ENCODE results near the gene PDZK1IP1.
A peak's percentile ranks its signal among the peaks of the same experiment; 100 is the strongest.
"Not testable (repeated sequence)": the region's sequence is repeated elsewhere in the genome, so short reads cannot be mapped to it uniquely, and the experiment has no call there.

Gene PDZK1IP1

GRCh38 chr1:47209725-47210325 is 20.0 kb upstream of the PDZK1IP1 start:
- no peaks in the 10 kb centered on the region for H3K27me3 ChIP-seq (replicated peaks in 2 of 5; ENCODE audit: control insufficient read depth in 4 of 5, insufficient read depth in 5 of 5, low read length in 4 of 5)
- no peaks in the 10 kb centered on the region for H3K9me3 ChIP-seq (ENCODE audit: control extremely low read depth in 1 of 5, control insufficient read depth in 4 of 5, insufficient read depth in 2 of 5, low read depth in 1 of 5, low read length in 4 of 5)
- H3K27ac ChIP-seq (ENCODE audit: insufficient read depth in 1 of 2, low read depth in 1 of 2, low read length in 2 of 2, poor library complexity in 1 of 2, severe bottlenecking in 2 of 2): peak overlapping the region in 1 of 2 experiments; percentile 46
- 60% methylated on average over 1 of the region's 3 CpGs for WGBS (ENCODE audit: insufficient coverage)
- ChIA-PET CTCF (interaction anchor here (0.7 to 6.5 kb wide), 6 partner anchors 12 to 52 kb away, joined by 3 to 55 read pairs (median 22); no protein-coding TSS in a partner anchor), POLR2A (interaction anchor here (1.0 kb wide), 1 partner anchor 18 kb away, joined by 3 read pairs; no protein-coding TSS in a partner anchor)
- peak overlapping the region in 1 of 7 experiments; percentile 17 for H3K4me3 ChIP-seq (ENCODE audit: control insufficient read depth in 1 of 7, extremely low read depth in 1 of 7, insufficient read depth in 4 of 7, low read depth in 2 of 7, low read length in 6 of 7)
- peaks cover 6 to 59% (median 49%) of the 10 kb centered on the region in 4 experiments for H3K4me1 ChIP-seq (ENCODE audit: control extremely low read depth in 1 of 4, control insufficient read depth in 4 of 4, insufficient read depth in 4 of 4, low read length in 3 of 4)
- peak in 1 of 3 donors; percentile 52 for DNase-seq
- H3K36me3 ChIP-seq (ENCODE audit: control insufficient read depth in 4 of 4, insufficient read depth in 4 of 4, low read length in 3 of 4): no peaks in the 10 kb centered on the region

DNA sequence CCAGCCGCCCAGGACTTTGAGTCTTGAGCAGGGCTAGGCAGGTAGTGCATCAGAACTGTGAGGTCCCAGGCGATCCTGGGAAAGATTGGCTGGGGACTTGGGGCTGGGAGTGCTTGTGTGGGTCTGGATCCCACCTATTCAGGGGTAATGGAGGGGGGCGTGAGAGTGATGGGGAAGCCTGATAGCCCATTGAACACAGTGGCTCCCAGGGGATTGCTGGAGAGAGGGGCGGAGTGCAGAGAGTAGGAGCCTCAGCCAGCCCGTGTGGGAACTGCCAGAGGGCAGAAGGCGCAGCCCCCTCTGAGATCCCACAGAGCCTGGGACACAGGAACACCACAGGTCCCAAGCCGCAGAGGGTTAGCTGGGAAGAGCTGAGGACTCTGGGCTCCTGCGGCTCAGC is 19.3 kb upstream of the PDZK1IP1 start:
- H3K27ac ChIP-seq (ENCODE audit: insufficient read depth in 1 of 2, low read depth in 1 of 2, low read length in 2 of 2, poor library complexity in 1 of 2, severe bottlenecking in 2 of 2): no peak overlapping the region
- no peaks in the 10 kb centered on the region for H3K9me3 ChIP-seq (ENCODE audit: control extremely low read depth in 1 of 5, control insufficient read depth in 4 of 5, insufficient read depth in 2 of 5, low read depth in 1 of 5, low read length in 4 of 5)
- H3K36me3 ChIP-seq (ENCODE audit: control insufficient read depth in 4 of 4, insufficient read depth in 4 of 4, low read length in 3 of 4): no peaks in the 10 kb centered on the region
- ChIA-PET POLR2A (no interaction called here), CTCF (interaction anchor here (1.3 to 6.5 kb wide), 4 partner anchors 12 to 26 kb away, joined by 3 to 55 read pairs (median 24); no protein-coding TSS in a partner anchor)
- DNase-seq: no peak
- peaks cover 6 to 55% (median 42%) of the 10 kb centered on the region in 4 experiments for H3K4me1 ChIP-seq (ENCODE audit: control extremely low read depth in 1 of 4, control insufficient read depth in 4 of 4, insufficient read depth in 4 of 4, low read length in 3 of 4)
- no peaks in the 10 kb centered on the region for H3K27me3 ChIP-seq (replicated peaks in 2 of 5; ENCODE audit: control insufficient read depth in 4 of 5, insufficient read depth in 5 of 5, low read length in 4 of 5)
- WGBS (ENCODE audit: insufficient coverage): 94% methylated on average over 6 of the region's 8 CpGs
- H3K4me3 ChIP-seq (ENCODE audit: control insufficient read depth in 1 of 7, extremely low read depth in 1 of 7, insufficient read depth in 4 of 7, low read depth in 2 of 7, low read length in 6 of 7): no peak overlapping the region

DNA sequence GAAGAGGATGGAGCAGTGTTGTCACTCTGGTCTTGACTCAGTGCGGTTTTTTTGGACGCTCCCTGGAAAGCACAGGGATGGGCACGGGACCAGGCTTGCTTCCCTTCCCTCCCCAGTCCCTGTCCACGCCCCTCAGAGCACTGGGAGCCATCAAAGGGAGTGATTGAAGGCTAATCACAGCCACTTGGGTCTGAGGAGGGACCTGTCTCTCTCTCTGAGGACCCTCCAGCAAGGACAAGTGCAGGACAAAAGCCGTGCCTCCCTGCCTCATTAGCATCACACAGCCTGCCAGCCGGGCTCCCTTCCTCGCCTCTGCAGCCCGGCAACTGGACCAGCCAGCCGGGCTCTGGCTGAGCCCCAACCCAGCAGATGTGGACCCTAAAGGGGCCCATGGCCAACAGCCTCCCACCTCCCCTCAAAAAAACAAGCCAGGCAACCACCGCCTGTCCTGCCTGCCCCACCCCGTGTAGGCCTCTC is 18.6 kb upstream of the PDZK1IP1 start:
- WGBS (ENCODE audit: insufficient coverage): 98% methylated on average over 4 of the region's 11 CpGs
- DNase-seq: no peak
- CTCF ChIA-PET: interaction anchor here (0.8 to 6.5 kb wide), 4 partner anchors 12 to 54 kb away, joined by 3 to 55 read pairs (median 4); no protein-coding TSS in a partner anchor
- peaks cover 6 to 48% (median 38%) of the 10 kb centered on the region in 4 experiments for H3K4me1 ChIP-seq (ENCODE audit: control extremely low read depth in 1 of 4, control insufficient read depth in 4 of 4, insufficient read depth in 4 of 4, low read length in 3 of 4)
- no peaks in the 10 kb centered on the region for H3K27me3 ChIP-seq (replicated peaks in 2 of 5; ENCODE audit: control insufficient read depth in 4 of 5, insufficient read depth in 5 of 5, low read length in 4 of 5)
- POLR2A ChIA-PET: no interaction called here
- H3K4me3 ChIP-seq (ENCODE audit: control insufficient read depth in 1 of 7, extremely low read depth in 1 of 7, insufficient read depth in 4 of 7, low read depth in 2 of 7, low read length in 6 of 7): no peak overlapping the region
- no peaks in the 10 kb centered on the region for H3K36me3 ChIP-seq (ENCODE audit: control insufficient read depth in 4 of 4, insufficient read depth in 4 of 4, low read length in 3 of 4)
- H3K9me3 ChIP-seq (ENCODE audit: control extremely low read depth in 1 of 5, control insufficient read depth in 4 of 5, insufficient read depth in 2 of 5, low read depth in 1 of 5, low read length in 4 of 5): no peaks in the 10 kb centered on the region
- H3K27ac ChIP-seq (ENCODE audit: insufficient read depth in 1 of 2, low read depth in 1 of 2, low read length in 2 of 2, poor library complexity in 1 of 2, severe bottlenecking in 2 of 2): no peak overlapping the region

DNA sequence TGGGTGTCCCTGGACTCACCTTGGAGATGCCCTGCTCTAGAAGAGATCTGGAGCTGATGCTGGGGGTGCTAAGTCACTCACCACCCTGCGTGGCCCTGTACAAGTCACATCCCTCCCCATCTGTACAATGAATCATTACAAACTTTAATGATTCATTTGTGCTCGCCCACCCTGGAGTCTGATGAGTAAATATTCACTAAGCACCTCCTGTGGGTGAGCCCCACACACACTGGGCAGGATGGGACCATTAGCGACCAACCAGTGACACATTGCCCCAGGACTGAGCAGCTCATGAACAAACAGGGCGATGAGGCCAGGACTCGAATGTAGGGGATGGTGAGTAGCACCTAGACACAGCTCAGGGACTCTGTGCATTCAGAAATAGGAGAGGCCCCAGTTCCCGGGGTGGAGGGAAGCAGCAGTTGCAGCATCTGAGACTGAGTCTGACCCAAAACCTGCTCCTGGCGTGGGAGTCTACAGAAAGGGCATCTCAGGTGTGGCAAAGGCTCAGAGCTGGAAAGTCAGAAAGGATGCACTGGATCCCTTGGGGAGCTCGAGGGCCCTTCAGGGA is 18.1 kb upstream of the PDZK1IP1 start:
- POLR2A ChIA-PET: interaction anchor here (0.6 kb wide), 1 partner anchor 46 kb away, joined by 3 read pairs; no protein-coding TSS in a partner anchor

GRCh38 chr1:47205918-47206317 is 16.1 kb upstream of the PDZK1IP1 start:
- POLR2A ChIA-PET: interaction anchor here (1.0 kb wide), 1 partner anchor 57 kb away, joined by 3 read pairs; no protein-coding TSS in a partner anchor
- 100% methylated on average over 3 of the region's 5 CpGs for WGBS (ENCODE audit: insufficient coverage)
- DNase-seq: no peak
- Histone ChIP-seq H3K36me3 (ENCODE audit: control insufficient read depth in 4 of 4, insufficient read depth in 4 of 4, low read length in 3 of 4) (no peaks in the 10 kb centered on the region), H3K4me1 (ENCODE audit: control extremely low read depth in 1 of 4, control insufficient read depth in 4 of 4, insufficient read depth in 4 of 4, low read length in 3 of 4) (peaks cover 4 to 33% (median 16%) of the 10 kb centered on the region in 4 experiments), H3K27me3 (replicated peaks in 2 of 5; ENCODE audit: control insufficient read depth in 4 of 5, insufficient read depth in 5 of 5, low read length in 4 of 5) (no peaks in the 10 kb centered on the region), H3K27ac (ENCODE audit: insufficient read depth in 1 of 2, low read depth in 1 of 2, low read length in 2 of 2, poor library complexity in 1 of 2, severe bottlenecking in 2 of 2) (no peak overlapping the region), H3K9me3 (ENCODE audit: control extremely low read depth in 1 of 5, control insufficient read depth in 4 of 5, insufficient read depth in 2 of 5, low read depth in 1 of 5, low read length in 4 of 5) (no peaks in the 10 kb centered on the region), H3K4me3 (ENCODE audit: control insufficient read depth in 1 of 7, extremely low read depth in 1 of 7, insufficient read depth in 4 of 7, low read depth in 2 of 7, low read length in 6 of 7) (no peak overlapping the region)
- CTCF ChIA-PET: interaction anchor here (1.3 to 5.4 kb wide), 4 partner anchors 12 to 57 kb away, joined by 3 to 35 read pairs (median 4); no protein-coding TSS in a partner anchor

More for the DNA sequence above, 18.1 kb upstream of the PDZK1IP1 start:
- peaks cover 4 to 47% (median 33%) of the 10 kb centered on the region in 4 experiments for H3K4me1 ChIP-seq (ENCODE audit: control extremely low read depth in 1 of 4, control insufficient read depth in 4 of 4, insufficient read depth in 4 of 4, low read length in 3 of 4)
- no peaks in the 10 kb centered on the region for H3K9me3 ChIP-seq (ENCODE audit: control extremely low read depth in 1 of 5, control insufficient read depth in 4 of 5, insufficient read depth in 2 of 5, low read depth in 1 of 5, low read length in 4 of 5)
- H3K27ac ChIP-seq (ENCODE audit: insufficient read depth in 1 of 2, low read depth in 1 of 2, low read length in 2 of 2, poor library complexity in 1 of 2, severe bottlenecking in 2 of 2): no peak overlapping the region
- 92% methylated on average over 7 of the region's 8 CpGs for WGBS (ENCODE audit: insufficient coverage)
- no peak for DNase-seq
- H3K27me3 ChIP-seq (replicated peaks in 2 of 5; ENCODE audit: control insufficient read depth in 4 of 5, insufficient read depth in 5 of 5, low read length in 4 of 5): no peaks in the 10 kb centered on the region
- H3K36me3 ChIP-seq (ENCODE audit: control insufficient read depth in 4 of 4, insufficient read depth in 4 of 4, low read length in 3 of 4): no peaks in the 10 kb centered on the region
- H3K4me3 ChIP-seq (ENCODE audit: control insufficient read depth in 1 of 7, extremely low read depth in 1 of 7, insufficient read depth in 4 of 7, low read depth in 2 of 7, low read length in 6 of 7): no peak overlapping the region
- CTCF ChIA-PET: interaction anchor here (0.8 to 6.5 kb wide), 4 partner anchors 12 to 54 kb away, joined by 3 to 55 read pairs (median 4); no protein-coding TSS in a partner anchor

- H3K4me3 ChIP-seq (ENCODE audit: control insufficient read depth in 1 of 7, extremely low read depth in 1 of 7, insufficient read depth in 4 of 7, low read depth in 2 of 7, low read length in 6 of 7); H3K27me3 ChIP-seq (replicated peaks in 2 of 5; ENCODE audit: control insufficient read depth in 4 of 5, insufficient read depth in 5 of 5, low read length in 4 of 5); H3K9me3 ChIP-seq (ENCODE audit: control extremely low read depth in 1 of 5, control insufficient read depth in 4 of 5, insufficient read depth in 2 of 5, low read depth in 1 of 5, low read length in 4 of 5); POLR2A ChIA-PET; H3K27ac ChIP-seq (ENCODE audit: insufficient read depth in 1 of 2, low read depth in 1 of 2, low read length in 2 of 2, poor library complexity in 1 of 2, severe bottlenecking in 2 of 2); H3K36me3 ChIP-seq (ENCODE audit: control insufficient read depth in 4 of 4, insufficient read depth in 4 of 4, low read length in 3 of 4): not testable (repeated sequence)
- CTCF ChIA-PET: interaction anchor here (1.3 to 5.4 kb wide), 3 partner anchors 8 to 19 kb away, joined by 3 to 35 read pairs (median 15); no protein-coding TSS in a partner anchor
- DNase-seq: peak in 2 of 3 donors; percentile 43 to 60
- peaks cover 0 to 18% (median 3%) of the 10 kb centered on the region in 4 experiments for H3K4me1 ChIP-seq (ENCODE audit: control extremely low read depth in 1 of 4, control insufficient read depth in 4 of 4, insufficient read depth in 4 of 4, low read length in 3 of 4)
- WGBS (ENCODE audit: insufficient coverage): 0% methylated on average over 2 of the region's 2 CpGs
Observed at GRCh38 chr1:47203504-47203903, 13.7 kb upstream of the PDZK1IP1 start.

Measured in common myeloid progenitor, CD34-positive (primary cell).